Stimulated activated CD8-positive, alpha-beta memory T cell treated with anti-CD3 and anti-CD28 coated beads, Interleukin-15, amount 100 ng/mL, for 24 hours (primary cell): Measurements from ENCODE around the gene FGFR2.
"Not testable (repeated sequence)": the region's sequence is repeated elsewhere in the genome, so short reads cannot be mapped to it uniquely, and the experiment has no call there.

Experiments
- DNase-seq: peaks from one replicate; pipeline ENCODE4 v3.0.0-alpha.2; 2020; ENCODE audit warnings: low read depth

Gene FGFR2

GRCh38 chr10:121524157-121524817, 74.0 kb downstream of the FGFR2 start:
- no peak for DNase-seq

GRCh38 chr10:121522831-121523230, 75.4 kb downstream of the FGFR2 start:
- DNase-seq: no peak

- DNase-seq: no peak
These were observed 76.3 kb downstream of the FGFR2 start for GRCh38 chr10:121521794-121522556.

GRCh38 chr10:121520526-121520925, 77.7 kb downstream of the FGFR2 start:
- DNase-seq: not testable (repeated sequence)

- DNase-seq: no peak
These were observed 78.2 kb downstream of the FGFR2 start for GRCh38 chr10:121519901-121520493.

- DNase-seq: no peak
These were observed 78.8 kb downstream of the FGFR2 start for GRCh38 chr10:121519411-121519810.

GRCh38 chr10:121518333-121518732, 79.9 kb downstream of the FGFR2 start:
- no peak for DNase-seq

- DNase-seq: no peak
These were observed 82.0 kb downstream of the FGFR2 start for GRCh38 chr10:121516093-121516865.

GRCh38 chr10:121514141-121514865, 83.9 kb downstream of the FGFR2 start:
- DNase-seq: no peak

- no peak for DNase-seq
These were observed 86.3 kb downstream of the FGFR2 start for GRCh38 chr10:121511943-121512342.

GRCh38 chr10:121511460-121511859, 86.8 kb downstream of the FGFR2 start:
- no peak for DNase-seq

- DNase-seq: no peak
These were observed 88.0 kb downstream of the FGFR2 start for GRCh38 chr10:121510201-121510771.

- no peak for DNase-seq
These were observed 88.4 kb downstream of the FGFR2 start for GRCh38 chr10:121509796-121510195.

- DNase-seq: no peak
These were observed 89.1 kb downstream of the FGFR2 start for GRCh38 chr10:121509112-121509511.

- no peak for DNase-seq
These were observed 94.6 kb downstream of the FGFR2 start for GRCh38 chr10:121503587-121504051.

GRCh38 chr10:121501796-121502195, 96.4 kb downstream of the FGFR2 start:
- DNase-seq: no peak

- DNase-seq: no peak
These were observed 97.4 kb downstream of the FGFR2 start for GRCh38 chr10:121500701-121501332.

- no peak for DNase-seq
These were observed 100.5 kb downstream of the FGFR2 start for GRCh38 chr10:121497513-121498470.

- DNase-seq: no peak
These were observed 102.5 kb downstream of the FGFR2 start for GRCh38 chr10:121495719-121496118.

- DNase-seq: no peak
These were observed 103.9 kb downstream of the FGFR2 start for GRCh38 chr10:121494296-121494695.
